Measurements from ENCODE around the gene KCNK6. TPM values are rescaled to one million over a fixed set of nuclear protein-coding genes. Genes with fewer than 3 reads are reported as not detected.

KCNK6 gene
- total RNA-seq, 2 donors from 2014 or later, result 8.6 to 13.8 TPM

DNA sequence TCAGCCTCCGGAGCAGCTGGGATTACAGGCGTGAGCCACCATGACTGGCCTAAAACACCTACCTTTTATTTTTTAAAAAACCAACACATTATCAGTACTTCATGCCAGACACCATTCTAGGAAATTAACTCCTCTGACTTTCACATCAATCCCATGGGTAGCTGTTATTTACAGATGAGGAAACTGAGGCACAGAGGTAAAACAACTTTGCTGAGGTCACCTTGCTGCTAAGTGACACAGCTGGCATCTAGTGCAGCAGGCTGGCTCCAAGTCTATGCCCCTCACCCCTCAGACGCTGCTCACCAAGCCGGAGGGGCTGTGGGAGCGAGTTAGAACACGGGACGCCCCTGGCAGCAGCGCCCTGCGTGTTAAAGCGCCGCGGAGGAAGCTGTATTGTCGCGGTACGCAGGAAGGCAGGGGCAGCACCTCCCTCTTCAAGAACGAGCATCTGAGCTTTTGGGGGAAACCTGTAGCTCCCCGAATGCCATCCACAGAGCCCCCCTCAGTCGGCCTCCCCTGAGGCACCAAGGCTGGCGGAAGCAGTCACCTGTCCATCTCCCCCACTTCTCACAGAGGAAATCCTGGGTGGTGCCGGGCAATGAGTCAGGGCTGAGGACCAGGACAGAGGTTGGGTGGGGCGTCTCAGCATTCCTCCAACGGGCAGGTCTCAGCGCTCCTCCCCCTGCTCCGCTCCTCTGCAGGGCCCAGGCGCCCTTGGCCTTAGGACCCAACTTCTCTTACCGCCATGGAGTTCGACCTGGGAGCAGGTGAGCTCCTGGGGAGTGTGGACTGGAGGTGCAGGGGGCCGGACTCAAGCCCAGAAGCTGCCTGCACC lies 15.9 kb upstream of the KCNK6 start, which contains the start of gene C19orf33:
C19orf33 (plus strand) TSS at position 735 of the 835 bp plus-strand sequence; CDS start at position 746, 11 bp downstream.
- TF ChIP-seq, protein P1, sequence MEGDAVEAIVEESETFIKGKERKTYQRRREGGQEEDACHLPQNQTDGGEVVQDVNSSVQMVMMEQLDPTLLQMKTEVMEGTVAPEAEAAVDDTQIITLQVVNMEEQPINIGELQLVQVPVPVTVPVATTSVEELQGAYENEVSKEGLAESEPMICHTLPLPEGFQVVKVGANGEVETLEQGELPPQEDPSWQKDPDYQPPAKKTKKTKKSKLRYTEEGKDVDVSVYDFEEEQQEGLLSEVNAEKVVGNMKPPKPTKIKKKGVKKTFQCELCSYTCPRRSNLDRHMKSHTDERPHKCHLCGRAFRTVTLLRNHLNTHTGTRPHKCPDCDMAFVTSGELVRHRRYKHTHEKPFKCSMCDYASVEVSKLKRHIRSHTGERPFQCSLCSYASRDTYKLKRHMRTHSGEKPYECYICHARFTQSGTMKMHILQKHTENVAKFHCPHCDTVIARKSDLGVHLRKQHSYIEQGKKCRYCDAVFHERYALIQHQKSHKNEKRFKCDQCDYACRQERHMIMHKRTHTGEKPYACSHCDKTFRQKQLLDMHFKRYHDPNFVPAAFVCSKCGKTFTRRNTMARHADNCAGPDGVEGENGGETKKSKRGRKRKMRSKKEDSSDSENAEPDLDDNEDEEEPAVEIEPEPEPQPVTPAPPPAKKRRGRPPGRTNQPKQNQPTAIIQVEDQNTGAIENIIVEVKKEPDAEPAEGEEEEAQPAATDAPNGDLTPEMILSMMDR (IDR thresholded peaks at IDR 0.05), result no peak
- TF ChIP-seq POLR2A (IDR thresholded peaks at IDR 0.05), result peak in 1 of 3 donors; percentile 19
- Histone ChIP-seq H3K9me3 (no peaks in the 10 kb centered on the region), H3K4me1 (peaks cover 25% of the 10 kb centered on the region), H3K36me3 (replicated peaks in 1 of 2; ENCODE audit: insufficient read depth in 1 of 2, low read depth in 2 of 2) (peaks cover 0 to 2% of the 10 kb centered on the region in 2 donors), H3K27me3 (no peaks in the 10 kb centered on the region), H3K4me3 (no peak within 1 kb of the TSS), H3K27ac (peak within 1 kb of the TSS in 3 of 4 donors; percentile 5 to 50 (median 16))
- DNase-seq (peak in 3 of 4 donors; percentile 30 to 58 (median 32)), ATAC-seq (no peak)
- 52 to 75% methylated on average over 4 to 21 of the region's 28 CpGs for WGBS, 2 donors
- intact Hi-C loops (cut with DNase I), result no loop called here

DNA sequence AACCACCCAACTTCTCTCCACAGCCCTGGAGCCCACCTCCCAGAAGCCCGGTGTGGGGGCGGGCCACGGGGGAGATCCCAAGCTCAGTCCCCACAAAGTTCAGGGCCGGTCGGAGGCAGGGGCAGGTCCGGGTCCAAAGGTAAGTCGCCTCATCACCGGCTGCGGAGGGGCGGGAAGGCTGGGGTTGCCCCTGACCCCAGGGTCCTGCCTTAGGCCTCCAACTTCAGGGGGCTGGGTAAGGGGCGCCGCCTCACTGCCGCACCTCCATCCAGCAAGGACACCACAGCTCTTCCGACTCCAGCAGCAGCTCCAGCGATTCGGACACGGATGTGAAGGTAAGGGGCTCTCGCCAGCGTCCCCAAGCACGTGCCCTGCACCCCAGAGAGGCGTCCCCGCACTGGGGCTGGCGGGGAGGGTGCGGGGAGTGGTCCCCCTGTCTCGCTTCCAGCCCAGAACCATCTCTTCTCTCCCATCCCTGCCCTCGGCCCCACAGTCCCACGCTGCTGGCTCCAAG lies 15.2 kb upstream of the KCNK6 start:
- TF ChIP-seq, protein P1 (IDR thresholded peaks at IDR 0.05), result no peak
- Histone ChIP-seq H3K9me3 (no peaks in the 10 kb centered on the region), H3K27ac (peak overlapping the region in 3 of 4 donors; percentile 5 to 50 (median 16)), H3K36me3 (replicated peaks in 1 of 2; ENCODE audit: insufficient read depth in 1 of 2, low read depth in 2 of 2) (peaks cover 0 to 2% of the 10 kb centered on the region in 2 donors), H3K4me3 (no peak overlapping the region), H3K4me1 (peaks cover 25% of the 10 kb centered on the region), H3K27me3 (no peaks in the 10 kb centered on the region)
- ATAC-seq, result peak; percentile 5
- no peak for DNase-seq
- 42 to 59% methylated on average over 5 to 24 of the region's 27 CpGs for WGBS, 2 donors
- intact Hi-C loops (cut with DNase I), result no loop called here

DNA sequence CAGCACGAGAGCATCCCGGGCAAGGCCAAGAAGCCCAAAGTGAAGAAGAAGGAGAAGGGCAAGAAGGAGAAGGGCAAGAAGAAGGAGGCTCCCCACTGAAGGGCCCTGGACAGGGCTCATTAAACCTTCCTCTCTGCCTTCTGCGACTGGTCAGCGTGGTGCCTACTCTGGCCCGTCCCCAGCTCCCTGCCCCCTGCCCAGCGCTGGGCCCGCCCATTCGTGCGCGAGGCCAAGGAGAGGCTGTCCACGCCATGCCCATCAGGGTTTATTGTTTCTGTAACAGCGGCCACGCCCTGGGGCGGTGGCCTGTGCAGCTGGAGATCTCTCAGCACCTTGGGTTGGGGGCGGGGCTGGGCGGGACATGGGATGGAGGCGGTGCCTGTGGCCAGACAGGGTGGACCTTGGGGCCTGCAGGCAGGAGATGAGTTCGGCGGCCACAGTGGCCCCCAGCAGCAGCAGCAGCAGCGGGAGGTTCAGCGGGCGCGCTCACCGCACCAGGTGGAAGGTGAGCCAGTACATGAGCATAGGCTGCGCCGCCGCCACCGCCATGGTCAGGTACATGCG lies 14.7 kb upstream of the KCNK6 start:
- H3K27ac ChIP-seq, result peak overlapping the region in 3 of 4 donors; percentile 5 to 50 (median 16)
- peak; percentile 84 to 92 (median 91) for DNase-seq
- intact Hi-C loops (cut with DNase I), result no loop called here
- peaks cover 0 to 2% of the 10 kb centered on the region in 2 donors for H3K36me3 ChIP-seq (replicated peaks in 1 of 2; ENCODE audit: insufficient read depth in 1 of 2, low read depth in 2 of 2)
- 31 to 63% methylated on average over 13 to 29 of the region's 29 CpGs for WGBS, 2 donors
- ATAC-seq, result peak; percentile 96
- H3K27me3 ChIP-seq, result no peaks in the 10 kb centered on the region
- peaks cover 25% of the 10 kb centered on the region for H3K4me1 ChIP-seq
- no peak overlapping the region for H3K4me3 ChIP-seq
- no peaks in the 10 kb centered on the region for H3K9me3 ChIP-seq
- TF ChIP-seq POLR2A (IDR thresholded peaks at IDR 0.05), result peak; percentile 34 to 49 (median 39)
- TF ChIP-seq, protein P1 (IDR thresholded peaks at IDR 0.05), result no peak

DNA sequence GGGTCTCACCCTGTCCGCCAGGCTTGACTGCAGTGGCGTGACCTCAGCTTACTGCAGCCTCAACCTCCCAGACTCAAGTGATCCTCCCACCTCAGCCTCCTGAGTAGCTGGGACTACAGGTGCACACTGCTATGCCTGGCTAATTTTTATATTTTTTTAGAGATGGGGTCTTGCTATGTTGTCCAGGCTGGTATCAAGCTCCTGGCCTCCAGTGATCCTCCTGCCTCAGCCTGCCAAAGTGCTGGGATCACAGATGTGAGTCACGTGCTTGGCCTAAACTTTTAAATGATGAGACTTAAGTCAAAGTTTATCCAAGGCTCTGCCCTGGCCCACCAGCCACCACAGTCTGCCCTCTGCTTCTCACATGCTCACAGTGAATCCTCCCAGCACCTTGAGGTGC lies 13.4 kb upstream of the KCNK6 start:
- TF ChIP-seq POLR2A (IDR thresholded peaks at IDR 0.05), result no peak
- TF ChIP-seq, protein P1 (IDR thresholded peaks at IDR 0.05), result no peak
- peaks cover 19% of the 10 kb centered on the region for H3K4me1 ChIP-seq
- no peak for ATAC-seq
- H3K4me3 ChIP-seq, result no peak overlapping the region
- no peak overlapping the region for H3K27ac ChIP-seq
- peaks cover 0 to 2% of the 10 kb centered on the region in 2 donors for H3K36me3 ChIP-seq (replicated peaks in 1 of 2; ENCODE audit: insufficient read depth in 1 of 2, low read depth in 2 of 2)
- H3K9me3 ChIP-seq, result no peaks in the 10 kb centered on the region
- WGBS, 2 donors, result 95 to 98% methylated on average over 3 of the region's 3 CpGs
- H3K27me3 ChIP-seq, result no peaks in the 10 kb centered on the region
- intact Hi-C loops (cut with DNase I), result no loop called here
- DNase-seq, result no peak

Data from body of pancreas (tissue), 4 donors.